ENCODE measurements around the gene LAMP1. TPM values are rescaled to one million over a fixed set of nuclear protein-coding genes. Genes with fewer than 3 reads are reported as not detected.
"Not testable (repeated sequence)": the region's sequence is repeated elsewhere in the genome, so short reads cannot be mapped to it uniquely, and the experiment has no call there.

LAMP1 gene
- total RNA-seq, 2 experiments from 2014 or later = 79.5 to 80.7 TPM

DNA sequence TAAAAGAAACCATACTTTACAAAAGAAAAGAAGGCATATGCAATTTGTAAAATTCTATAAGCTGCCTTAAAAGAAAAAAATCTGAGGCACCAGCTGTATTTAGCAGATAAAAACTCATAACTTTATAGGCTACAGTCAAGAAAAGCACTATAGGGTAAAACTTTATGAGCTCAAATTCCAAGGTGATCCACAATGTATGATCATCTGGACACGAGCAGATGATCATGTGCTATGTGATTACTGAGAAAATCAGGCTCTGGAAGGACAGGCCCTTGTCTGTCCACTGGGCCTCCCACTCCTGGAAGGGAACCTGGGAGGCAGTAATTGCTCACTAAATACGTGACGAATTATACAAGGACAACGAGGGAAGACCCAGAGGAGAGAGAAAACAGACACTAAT lies 59.6 kb downstream of the LAMP1 start:
- POLR2A ChIA-PET = no interaction called here
- no peak for DNase-seq
- H3K4me1 Mint-ChIP-seq = no peaks in the 10 kb centered on the region

DNA sequence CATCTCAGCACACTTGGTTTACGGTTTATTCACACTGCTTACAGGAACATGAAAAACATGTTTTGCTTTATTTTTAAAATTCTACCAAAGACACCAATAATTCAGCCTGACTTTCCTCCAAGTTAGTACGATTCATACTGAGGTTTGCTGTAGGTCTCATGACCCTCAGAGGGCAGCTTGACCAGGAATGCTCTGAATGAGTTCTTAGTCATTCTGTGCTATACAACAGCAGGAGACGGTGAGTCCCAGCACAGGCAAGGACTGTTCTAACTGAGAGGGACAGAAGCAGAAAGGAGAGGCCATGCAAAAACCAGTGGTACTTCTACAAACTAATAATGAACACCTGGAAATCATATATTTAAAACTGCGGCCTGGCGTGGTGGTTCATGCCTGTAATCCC lies 60.5 kb downstream of the LAMP1 start:
- no peaks in the 10 kb centered on the region for H3K9me3 Mint-ChIP-seq
- no peak overlapping the region for H3K27ac Mint-ChIP-seq
- POLR2A ChIA-PET = no interaction called here
- CTCF ChIA-PET = no interaction called here
- DNase-seq = no peak
- no peaks in the 10 kb centered on the region for H3K36me3 Mint-ChIP-seq (ENCODE audit: low read depth)
- H3K4me1 Mint-ChIP-seq = no peaks in the 10 kb centered on the region
- peaks cover 17% of the 10 kb centered on the region for H3K27me3 Mint-ChIP-seq
- H3K4me3 Mint-ChIP-seq = no peak overlapping the region

More for the DNA sequence above, 59.6 kb downstream of the LAMP1 start:
- Mint-ChIP-seq H3K4me3 (no peak overlapping the region), H3K27ac (no peak overlapping the region), H3K27me3 (peaks cover 16% of the 10 kb centered on the region), H3K9me3 (no peaks in the 10 kb centered on the region), H3K36me3 (ENCODE audit: low read depth) (no peaks in the 10 kb centered on the region)
- CTCF ChIA-PET = no interaction called here

DNA sequence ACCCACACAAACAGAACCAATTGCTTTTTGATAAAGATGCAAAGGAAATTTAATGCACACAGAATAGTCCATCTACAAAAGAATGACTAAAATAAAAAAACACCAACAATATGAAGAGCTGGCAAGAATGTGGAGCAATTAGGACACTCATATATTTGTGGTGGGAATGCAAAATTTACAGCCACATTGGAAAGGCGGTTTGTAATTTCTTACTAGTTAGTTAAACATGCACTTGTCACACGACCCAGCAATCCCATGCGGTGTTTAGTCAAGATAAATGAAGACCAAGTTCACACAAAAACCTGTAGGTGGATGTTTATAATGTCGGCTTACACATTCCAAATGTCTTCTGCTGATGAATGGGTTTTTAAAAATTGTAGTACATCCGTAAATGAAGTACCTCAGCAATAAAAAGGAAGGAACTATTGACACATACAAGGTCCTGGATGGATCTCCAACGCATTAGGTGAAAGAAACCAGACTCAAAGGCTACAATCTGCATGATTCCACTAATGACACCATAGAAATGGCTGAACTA lies 61.7 kb downstream of the LAMP1 start:
- H3K36me3 Mint-ChIP-seq (ENCODE audit: low read depth) = no peaks in the 10 kb centered on the region
- no peaks in the 10 kb centered on the region for H3K9me3 Mint-ChIP-seq
- no peaks in the 10 kb centered on the region for H3K4me1 Mint-ChIP-seq
- H3K27me3 Mint-ChIP-seq = peaks cover 20% of the 10 kb centered on the region
- no peak for DNase-seq
- H3K4me3 Mint-ChIP-seq = no peak overlapping the region
- no peak overlapping the region for H3K27ac Mint-ChIP-seq
- ChIA-PET POLR2A (interaction anchor here (0.6 kb wide), 1 partner anchor 559 kb away, joined by 3 read pairs; no protein-coding TSS in a partner anchor), CTCF (no interaction called here)

DNA sequence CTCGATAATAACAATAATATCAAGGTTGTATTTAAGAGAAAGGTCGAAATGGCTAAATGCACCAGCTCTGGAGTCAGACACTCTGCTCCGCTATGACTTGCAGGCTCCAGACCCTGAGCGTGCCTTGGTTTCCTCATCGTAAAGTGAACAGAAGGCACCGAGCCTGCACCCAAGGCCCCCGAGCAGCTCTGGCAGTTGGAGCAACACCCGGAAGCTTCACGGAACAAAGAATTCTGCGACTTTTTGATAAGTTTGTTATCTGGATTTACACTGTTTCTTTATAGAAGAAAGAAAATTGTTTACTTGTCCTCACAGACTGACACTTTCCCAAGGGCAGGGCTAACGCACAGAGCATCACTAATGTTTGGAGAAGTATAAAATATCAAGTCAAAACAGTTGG lies 62.5 kb downstream of the LAMP1 start:
- CTCF ChIA-PET = no interaction called here
- no peak overlapping the region for H3K4me3 Mint-ChIP-seq
- H3K27ac Mint-ChIP-seq = no peak overlapping the region
- DNase-seq = no peak
- H3K27me3 Mint-ChIP-seq = peaks cover 20% of the 10 kb centered on the region
- H3K9me3 Mint-ChIP-seq = no peaks in the 10 kb centered on the region
- no peaks in the 10 kb centered on the region for H3K4me1 Mint-ChIP-seq
- H3K36me3 Mint-ChIP-seq (ENCODE audit: low read depth) = no peaks in the 10 kb centered on the region
- POLR2A ChIA-PET = no interaction called here

DNA sequence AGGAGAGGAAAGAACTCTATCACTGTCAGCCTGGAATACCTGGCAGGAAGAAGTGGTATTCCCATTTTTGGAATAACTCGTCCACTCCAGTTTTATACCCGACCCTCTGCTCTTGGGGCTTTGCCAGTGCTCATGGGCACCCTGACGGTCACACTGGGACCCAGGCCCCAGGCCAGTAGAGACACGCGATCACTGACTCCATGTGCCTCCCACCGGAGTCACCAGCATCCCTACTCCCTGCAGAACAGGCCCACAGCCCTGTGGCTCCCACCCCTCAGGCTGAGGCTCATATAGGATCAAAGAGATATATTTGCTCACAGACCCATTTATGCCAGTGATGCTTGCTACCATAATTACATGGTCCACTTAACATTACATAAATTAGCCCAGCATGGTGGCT lies 63.4 kb downstream of the LAMP1 start:
- H3K4me1 Mint-ChIP-seq = no peaks in the 10 kb centered on the region
- no peak for DNase-seq
- H3K9me3 Mint-ChIP-seq = no peaks in the 10 kb centered on the region
- no peak overlapping the region for H3K4me3 Mint-ChIP-seq
- H3K36me3 Mint-ChIP-seq (ENCODE audit: low read depth) = no peaks in the 10 kb centered on the region
- POLR2A ChIA-PET = no interaction called here
- CTCF ChIA-PET = no interaction called here
- H3K27me3 Mint-ChIP-seq = peaks cover 23% of the 10 kb centered on the region
- H3K27ac Mint-ChIP-seq = no peak overlapping the region

DNA sequence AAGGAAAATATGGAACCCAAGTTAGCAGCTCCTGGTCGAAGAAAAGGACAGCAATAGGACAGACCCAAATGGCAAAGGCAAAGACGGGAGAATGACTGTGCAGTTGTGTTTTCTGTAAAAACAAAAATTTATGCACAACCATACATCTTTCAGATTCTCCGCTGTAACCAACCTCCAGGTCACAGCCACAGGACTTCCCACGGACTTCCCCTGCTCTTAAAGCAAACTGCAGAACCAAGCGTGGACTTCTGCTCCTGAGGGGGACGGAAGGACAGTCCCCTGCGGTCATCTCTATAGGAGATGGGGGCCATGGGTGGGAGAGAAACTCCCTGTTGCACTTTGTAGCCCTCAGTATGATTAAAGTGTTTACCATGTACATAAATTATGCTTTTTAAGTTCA lies 64.4 kb downstream of the LAMP1 start:
- H3K27ac Mint-ChIP-seq = no peak overlapping the region
- no peak for DNase-seq

DNA sequence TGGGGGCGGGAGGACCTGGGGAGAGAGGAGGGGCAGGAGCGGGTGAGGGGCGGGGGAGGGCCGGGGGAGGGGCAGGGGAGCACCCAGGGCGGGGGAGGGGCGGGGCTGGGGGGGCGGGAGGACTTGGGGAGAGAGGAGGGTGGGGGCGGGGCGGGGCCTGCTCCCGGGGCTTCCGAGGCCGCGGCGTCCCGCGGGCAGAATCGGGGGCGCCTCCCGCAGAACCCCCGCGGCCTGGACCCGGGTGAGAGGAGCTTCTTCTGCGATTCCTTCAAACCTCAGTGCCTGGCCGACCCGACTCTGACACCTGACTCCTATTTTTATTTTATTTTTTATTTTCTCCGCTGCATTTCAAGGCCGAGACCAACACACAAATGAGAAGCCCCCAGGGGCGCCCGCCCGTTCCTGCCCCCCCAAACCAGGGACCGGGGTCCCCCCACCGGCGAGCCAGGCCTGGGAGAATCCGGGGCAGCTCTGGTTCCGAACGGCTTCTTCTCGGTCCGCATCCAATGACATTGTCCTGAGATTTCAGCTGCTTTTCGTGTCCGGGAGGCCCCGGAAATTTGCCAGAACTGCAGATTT lies 67.4 kb downstream of the LAMP1 start:
- peaks cover 3% of the 10 kb centered on the region for H3K4me1 Mint-ChIP-seq
- H3K36me3 Mint-ChIP-seq (ENCODE audit: low read depth) = no peaks in the 10 kb centered on the region
- no peak overlapping the region for H3K4me3 Mint-ChIP-seq
- H3K9me3 Mint-ChIP-seq = no peaks in the 10 kb centered on the region
- peak; percentile 16 for DNase-seq
- no peak overlapping the region for H3K27ac Mint-ChIP-seq
- POLR2A ChIA-PET = no interaction called here
- H3K27me3 Mint-ChIP-seq = peaks cover 22% of the 10 kb centered on the region
- CTCF ChIA-PET = no interaction called here

More for the DNA sequence above, 64.4 kb downstream of the LAMP1 start:
- no peaks in the 10 kb centered on the region for H3K36me3 Mint-ChIP-seq (ENCODE audit: low read depth)
- POLR2A ChIA-PET = no interaction called here
- no peaks in the 10 kb centered on the region for H3K9me3 Mint-ChIP-seq
- H3K4me1 Mint-ChIP-seq = peaks cover 3% of the 10 kb centered on the region
- no peak overlapping the region for H3K4me3 Mint-ChIP-seq
- peaks cover 26% of the 10 kb centered on the region for H3K27me3 Mint-ChIP-seq
- CTCF ChIA-PET = no interaction called here

DNA sequence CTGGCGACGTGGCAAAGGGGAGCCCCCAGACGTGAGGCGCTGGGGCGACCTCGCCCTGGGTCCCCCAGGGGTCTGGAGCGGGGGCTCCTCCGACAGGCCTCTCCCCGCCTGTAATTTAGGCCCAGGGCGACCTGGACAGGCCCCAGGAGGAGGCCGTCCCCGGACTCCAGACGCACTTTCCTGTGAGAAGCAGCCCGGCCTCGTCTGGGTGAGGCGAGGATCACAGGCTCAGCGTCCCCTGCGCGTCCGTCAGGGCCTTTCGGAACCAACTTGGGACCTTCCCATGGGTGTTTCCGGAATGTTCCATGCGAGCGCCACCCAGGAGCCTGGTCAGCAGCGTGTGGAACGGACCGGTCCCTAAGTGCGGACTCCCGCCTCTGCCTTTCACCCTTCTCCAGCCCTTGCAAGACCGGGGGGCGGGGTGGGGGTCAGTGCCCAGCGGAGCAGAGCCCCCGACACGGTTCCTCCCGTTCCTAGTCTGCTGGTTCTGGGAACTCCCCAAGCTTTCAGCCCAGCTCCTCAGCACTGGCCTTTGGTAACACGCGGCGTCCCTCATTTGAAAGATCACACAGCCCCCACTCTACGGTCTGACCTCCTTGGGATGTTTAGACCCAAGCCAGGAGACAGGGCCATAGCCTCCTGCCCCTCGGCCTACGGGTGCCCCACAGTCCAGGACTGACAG lies 68.0 kb downstream of the LAMP1 start:
- H3K4me3 Mint-ChIP-seq = no peak overlapping the region
- H3K27ac Mint-ChIP-seq = no peak overlapping the region
- ChIA-PET CTCF (no interaction called here), POLR2A (no interaction called here)
- peak; percentile 15 for DNase-seq
- peaks cover 3% of the 10 kb centered on the region for H3K4me1 Mint-ChIP-seq
- H3K9me3 Mint-ChIP-seq = no peaks in the 10 kb centered on the region
- H3K27me3 Mint-ChIP-seq = peaks cover 20% of the 10 kb centered on the region
- H3K36me3 Mint-ChIP-seq (ENCODE audit: low read depth) = no peaks in the 10 kb centered on the region

DNA sequence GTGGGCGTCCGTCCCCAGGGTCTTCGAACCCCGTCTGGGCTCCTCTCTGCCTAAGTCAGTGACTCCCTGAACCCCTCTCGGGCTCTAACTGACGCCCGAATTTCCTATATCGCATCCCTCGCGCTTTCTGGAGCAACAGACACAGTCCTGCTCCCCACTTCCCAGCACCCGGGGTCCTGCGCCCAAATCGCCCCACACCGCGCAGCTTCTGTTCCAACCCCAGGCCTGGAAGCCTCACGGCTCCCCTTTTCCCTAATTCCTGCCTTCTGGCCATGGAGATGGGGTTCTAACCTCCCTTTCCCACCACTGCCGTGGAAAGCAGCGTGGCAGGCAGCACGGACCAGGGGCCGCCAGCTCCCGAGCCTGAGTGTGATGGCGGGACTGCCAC lies 68.5 kb downstream of the LAMP1 start:
- Mint-ChIP-seq H3K9me3 (no peaks in the 10 kb centered on the region), H3K36me3 (ENCODE audit: low read depth) (no peaks in the 10 kb centered on the region), H3K27ac (no peak overlapping the region), H3K4me1 (peaks cover 3% of the 10 kb centered on the region), H3K4me3 (no peak overlapping the region), H3K27me3 (peaks cover 16% of the 10 kb centered on the region)
- DNase-seq = peak; percentile 12
- CTCF ChIA-PET = no interaction called here
- POLR2A ChIA-PET = no interaction called here

DNA sequence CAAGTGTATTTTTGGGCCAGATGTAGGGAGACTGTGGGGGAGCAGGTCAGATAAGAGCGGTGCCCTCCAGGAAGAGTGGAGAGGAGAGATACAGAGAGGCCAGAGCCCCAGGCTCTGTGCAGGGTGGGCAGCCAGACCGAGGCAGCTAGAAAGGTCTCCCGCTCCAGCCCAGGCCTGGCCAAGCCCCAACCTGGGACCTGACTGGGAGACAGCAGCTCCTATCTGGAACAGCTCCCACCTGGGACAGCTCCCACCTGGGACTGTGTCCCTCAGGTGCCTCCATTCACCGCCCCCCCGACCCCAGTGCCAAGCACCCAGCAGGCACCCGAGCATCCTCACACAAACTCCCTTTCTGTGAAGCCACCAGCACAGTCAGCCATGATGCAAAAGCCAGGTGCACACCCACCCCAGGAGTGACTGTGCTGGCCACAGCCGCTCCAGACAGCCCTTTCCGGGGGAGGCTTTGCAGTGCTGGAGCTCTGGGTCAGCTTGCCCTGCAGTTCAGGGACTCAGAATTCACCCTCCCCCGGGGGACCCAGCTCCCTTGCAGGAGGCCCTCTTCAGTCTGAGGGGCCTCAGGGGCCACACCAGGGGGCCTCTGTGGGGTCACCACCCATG lies 69.0 kb downstream of the LAMP1 start:
- Mint-ChIP-seq H3K27ac (no peak overlapping the region), H3K27me3 (peaks cover 15% of the 10 kb centered on the region), H3K4me1 (peaks cover 3% of the 10 kb centered on the region), H3K9me3 (no peaks in the 10 kb centered on the region), H3K36me3 (ENCODE audit: low read depth) (no peaks in the 10 kb centered on the region), H3K4me3 (no peak overlapping the region)
- CTCF ChIA-PET = interaction anchor here (0.6 kb wide), 2 partner anchors 11 to 772 kb away, joined by 4 to 6 read pairs; no protein-coding TSS in a partner anchor
- POLR2A ChIA-PET = no interaction called here
- DNase-seq = peak; percentile 15

DNA sequence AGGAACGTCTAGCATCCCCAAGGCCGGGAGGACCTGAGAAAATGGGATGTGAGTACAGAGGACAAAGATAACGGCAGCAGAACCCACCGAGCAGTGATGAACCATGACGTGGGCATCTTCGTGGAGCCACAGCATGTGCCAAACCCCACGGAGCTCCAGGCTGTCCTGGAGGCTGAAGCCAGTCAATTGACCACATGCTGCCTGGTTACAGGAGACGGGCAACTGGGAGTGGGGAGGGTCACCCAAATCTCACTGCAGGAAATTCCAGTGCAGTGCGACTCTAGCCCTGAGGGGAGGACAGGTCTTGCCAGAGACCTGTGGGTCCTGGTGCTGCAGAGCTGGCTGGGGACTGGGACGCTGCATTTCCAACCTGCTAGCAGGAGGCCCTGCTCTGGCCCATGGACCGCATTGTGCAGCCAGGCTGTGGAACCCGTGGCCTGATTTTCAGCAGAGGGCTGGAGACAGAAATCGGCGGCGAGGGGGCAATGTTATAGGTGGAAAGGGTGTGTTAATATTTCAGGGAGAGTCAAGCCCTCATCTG lies 70.1 kb downstream of the LAMP1 start:
- peak; percentile 9 for DNase-seq
- H3K4me1 Mint-ChIP-seq = peaks cover 3% of the 10 kb centered on the region
- H3K4me3 Mint-ChIP-seq = no peak overlapping the region
- H3K27me3 Mint-ChIP-seq = peaks cover 10% of the 10 kb centered on the region
- CTCF ChIA-PET = interaction anchor here (0.6 kb wide), 2 partner anchors 12 to 771 kb away, joined by 4 to 6 read pairs; no protein-coding TSS in a partner anchor
- POLR2A ChIA-PET = no interaction called here
- H3K9me3 Mint-ChIP-seq = no peaks in the 10 kb centered on the region
- H3K36me3 Mint-ChIP-seq (ENCODE audit: low read depth) = no peaks in the 10 kb centered on the region
- H3K27ac Mint-ChIP-seq = no peak overlapping the region

DNA sequence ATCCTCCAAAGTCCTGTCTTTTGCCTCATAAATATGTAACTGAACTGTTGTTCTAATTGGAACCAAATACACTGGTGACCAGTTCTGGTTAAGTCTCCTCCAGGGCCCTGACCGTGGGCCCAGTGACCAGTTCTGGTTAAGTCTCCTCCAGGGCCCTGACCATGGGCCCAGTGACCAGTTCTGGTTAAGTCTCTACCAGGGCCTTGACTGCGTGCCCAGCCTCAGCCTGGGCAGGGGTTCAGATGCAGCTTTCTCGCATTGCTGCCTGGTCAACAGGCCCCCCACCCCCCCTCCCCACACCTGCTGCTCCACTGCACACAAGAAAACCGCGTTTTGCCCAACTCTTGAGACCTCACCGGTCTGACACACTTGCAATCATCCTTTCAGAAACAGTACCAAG lies 70.7 kb downstream of the LAMP1 start:
- peaks cover 3% of the 10 kb centered on the region for H3K4me1 Mint-ChIP-seq
- DNase-seq = peak; percentile 6

DNA sequence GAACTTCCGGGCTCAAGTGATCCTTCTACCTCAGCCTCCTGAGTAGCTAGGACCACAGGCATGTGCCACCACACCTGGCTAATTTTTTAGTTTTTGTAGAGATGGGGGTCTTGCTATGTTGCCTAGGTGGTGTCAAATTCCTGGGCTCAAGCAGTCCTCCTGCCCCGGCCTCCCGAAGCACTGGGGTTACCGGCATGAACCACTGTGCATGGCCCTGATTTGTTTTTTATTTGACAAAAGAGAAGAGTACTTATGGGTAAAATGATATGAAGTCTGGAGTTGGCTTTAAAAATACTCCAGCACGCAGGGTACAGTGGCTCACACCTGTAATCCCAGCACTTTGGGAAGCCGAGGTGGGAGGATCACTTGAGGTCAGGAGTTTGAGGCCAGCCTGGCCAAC lies 71.3 kb downstream of the LAMP1 start:
- H3K9me3 Mint-ChIP-seq; H3K27me3 Mint-ChIP-seq; H3K27ac Mint-ChIP-seq; H3K4me3 Mint-ChIP-seq; H3K36me3 Mint-ChIP-seq (ENCODE audit: low read depth); POLR2A ChIA-PET; H3K4me1 Mint-ChIP-seq; CTCF ChIA-PET: not testable (repeated sequence)
- peak; percentile 6 for DNase-seq

More for the DNA sequence above, 70.7 kb downstream of the LAMP1 start:
- peaks cover 7% of the 10 kb centered on the region for H3K27me3 Mint-ChIP-seq
- no peak overlapping the region for H3K27ac Mint-ChIP-seq
- ChIA-PET CTCF (no interaction called here), POLR2A (no interaction called here)
- H3K36me3 Mint-ChIP-seq (ENCODE audit: low read depth) = no peaks in the 10 kb centered on the region
- no peak overlapping the region for H3K4me3 Mint-ChIP-seq
- H3K9me3 Mint-ChIP-seq = no peaks in the 10 kb centered on the region

Measured in activated CD4-positive, alpha-beta memory T cell treated with anti-CD3 and anti-CD28 coated beads, Interleukin-2, amount 10 ng/mL, durations not matched to agents 7 days and 5 days (primary cell).